RCC 7860 (cell line): ENCODE data around the gene UBQLN4.
A peak's percentile ranks its signal among the peaks of the same experiment; 100 is the strongest.

Experiments
- DNase-seq: peaks from one replicate; pipeline ENCODE4 v3.0.0-alpha.2; 2015; ENCODE audit warnings: low spot score
- FAIRE-seq: peaks from 2 replicates; lab custom pipeline; 2012; peaks lifted over from hg19 to GRCh38; lab: Jason Lieb, UNC

UBQLN4 gene

DNA sequence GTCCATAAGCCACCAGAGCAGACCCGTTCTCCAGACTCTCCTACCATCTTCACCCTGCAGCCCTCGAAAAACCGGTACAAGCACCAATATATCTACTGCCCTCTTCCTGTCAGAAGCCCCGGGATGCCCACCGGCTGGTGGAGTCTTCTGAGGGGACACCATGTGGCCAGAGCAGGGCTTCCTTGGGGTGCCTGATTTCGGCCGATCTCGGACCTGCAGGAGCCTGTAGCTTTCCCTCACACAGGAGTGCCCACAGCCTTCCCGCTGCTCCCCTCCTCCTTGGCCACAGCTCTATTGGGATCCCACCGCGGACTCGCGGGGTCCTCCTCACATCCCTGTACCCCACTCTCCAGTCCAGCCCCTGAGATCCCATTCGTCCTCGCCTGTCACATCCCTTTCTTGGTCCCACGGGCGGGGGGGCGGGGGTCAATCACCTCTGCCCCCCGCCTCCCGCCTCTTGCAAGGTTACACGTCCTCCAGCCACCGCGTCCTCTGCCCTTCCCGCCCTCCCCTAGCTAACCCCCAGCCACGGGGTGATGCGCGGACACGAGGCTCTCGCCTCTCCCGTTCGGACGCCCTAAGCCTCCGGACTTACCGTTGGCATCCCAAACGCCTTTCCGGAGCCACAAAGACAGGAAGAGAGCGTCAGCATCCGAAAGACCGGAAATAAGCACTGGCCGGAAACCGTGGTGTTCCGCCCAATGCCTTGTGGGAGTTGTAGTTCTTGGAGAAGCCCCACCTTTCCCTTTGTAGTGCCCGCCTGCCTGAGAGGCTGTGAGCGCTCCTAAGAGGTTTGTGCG lies 33.1 kb downstream of the UBQLN4 start, which contains the start of gene SSR2:
TSS of gene SSR2 (minus strand) at position 659 of the 800 bp plus-strand sequence. CDS start 784 bp downstream, outside the sequence.
- DNase-seq (peak; percentile 83), FAIRE-seq (peak; percentile 78)

- FAIRE-seq = no peak
- no peak for DNase-seq
Observed at GRCh38 chr1:156019946-156020292, 33.7 kb downstream of the UBQLN4 start.

- DNase-seq = no peak
- no peak for FAIRE-seq
Observed at GRCh38 chr1:156014829-156015228, 38.8 kb downstream of the UBQLN4 start.

DNA sequence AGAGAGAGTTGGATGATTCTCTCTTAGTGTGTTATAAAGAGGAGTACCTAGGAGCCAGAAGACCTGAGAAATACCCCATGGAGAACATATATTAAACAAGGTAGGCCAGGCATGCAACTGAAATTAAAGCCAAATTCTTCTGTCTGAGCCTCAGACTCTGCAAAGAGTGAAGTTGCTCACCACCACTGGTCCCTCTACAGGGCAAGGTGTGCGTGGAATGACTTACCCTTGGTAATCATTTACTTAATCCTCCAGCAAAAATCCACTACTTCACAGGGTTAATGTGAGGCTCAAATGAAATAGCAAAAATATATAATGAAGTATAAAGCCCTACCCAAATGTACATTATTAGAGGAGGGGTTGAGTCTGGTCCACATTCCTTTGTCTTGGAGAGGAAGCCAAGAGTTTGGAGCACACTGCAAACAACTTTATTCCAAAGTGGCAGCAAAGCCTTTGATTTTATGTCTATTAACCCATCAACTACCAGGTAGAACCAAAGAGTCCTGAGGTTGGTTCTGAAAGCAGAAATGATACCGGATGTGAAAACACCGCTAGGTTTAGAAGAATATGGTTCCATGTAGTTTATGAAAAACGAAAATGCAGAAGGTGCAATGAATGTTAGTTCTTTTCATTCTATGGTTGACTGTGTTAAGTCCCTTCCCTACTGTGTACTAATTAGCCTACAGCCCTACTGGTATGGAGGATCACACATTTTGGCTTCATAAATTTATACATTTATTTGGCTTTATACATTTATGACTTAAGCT lies 41.4 kb downstream of the UBQLN4 start:
- DNase-seq (no peak), FAIRE-seq (no peak)

GRCh38 chr1:156009404-156009803 lies 44.2 kb downstream of the UBQLN4 start:
- no peak for FAIRE-seq
- DNase-seq = no peak

DNA sequence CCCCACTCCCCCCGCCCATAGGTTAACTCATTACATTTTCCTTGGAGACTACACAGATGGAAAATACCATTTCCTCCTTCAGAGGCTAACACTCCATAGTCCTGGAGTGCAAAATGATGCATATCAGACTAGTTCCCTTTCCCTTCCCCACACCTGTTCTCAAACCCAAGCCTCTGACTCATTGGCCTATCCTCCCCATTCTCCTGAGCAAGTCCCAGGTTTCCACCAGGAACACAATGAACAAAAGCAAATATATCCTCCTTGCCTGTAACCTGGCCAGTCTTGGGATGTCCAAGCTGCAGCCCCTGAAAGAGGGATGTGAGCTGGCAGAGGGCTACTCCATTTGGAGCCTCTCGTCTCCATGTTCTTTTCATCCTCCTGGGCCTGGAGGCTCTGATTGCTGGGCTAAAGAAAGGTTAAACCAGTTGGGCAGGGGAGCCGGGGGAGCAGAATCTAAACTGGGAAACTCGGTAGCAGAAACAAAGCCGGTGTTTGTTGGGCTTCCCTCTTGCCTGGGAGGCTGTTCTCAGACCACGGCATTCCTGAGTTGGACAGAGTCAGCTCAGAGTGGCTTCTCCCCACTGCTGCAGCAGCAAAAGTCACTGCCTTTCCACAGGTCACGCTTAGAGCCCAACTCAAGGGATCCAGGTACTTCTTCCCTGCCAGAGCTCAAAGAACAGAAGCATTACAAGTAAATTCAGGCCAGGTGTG lies 46.8 kb downstream of the UBQLN4 start:
- no peak for FAIRE-seq
- no peak for DNase-seq

- DNase-seq = no peak
- no peak for FAIRE-seq
Observed at GRCh38 chr1:156004843-156005584, 48.6 kb downstream of the UBQLN4 start.

GRCh38 chr1:156003923-156004188 lies 49.7 kb downstream of the UBQLN4 start:
- FAIRE-seq (no peak), DNase-seq (no peak)

- FAIRE-seq (no peak), DNase-seq (no peak)
Observed at GRCh38 chr1:156002188-156002911, 51.2 kb downstream of the UBQLN4 start.

DNA sequence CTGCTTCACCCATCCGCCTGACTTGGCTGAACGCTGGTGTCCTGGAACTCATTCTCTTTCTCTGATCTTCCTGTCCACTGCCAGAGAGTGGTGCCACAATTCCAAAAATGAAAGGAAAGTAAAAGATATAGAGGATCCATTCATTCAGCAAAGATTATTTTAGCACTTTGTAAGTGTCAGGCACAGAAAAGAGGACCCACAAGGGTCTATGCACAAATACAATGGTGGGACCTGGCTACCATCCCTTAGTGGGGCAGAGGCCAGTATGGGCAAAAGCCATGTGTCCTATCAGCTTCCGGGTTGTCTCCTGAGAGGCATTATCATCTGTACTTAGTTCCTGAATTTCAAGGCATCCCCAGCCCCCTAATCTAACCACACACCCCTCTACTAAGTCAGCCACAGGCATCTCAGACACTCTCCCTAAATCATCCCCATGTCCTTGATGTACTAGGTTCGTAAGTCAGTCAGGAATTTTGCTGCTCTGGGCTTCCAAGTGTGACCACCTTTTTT lies 51.9 kb downstream of the UBQLN4 start:
- no peak for FAIRE-seq
- no peak for DNase-seq

DNA sequence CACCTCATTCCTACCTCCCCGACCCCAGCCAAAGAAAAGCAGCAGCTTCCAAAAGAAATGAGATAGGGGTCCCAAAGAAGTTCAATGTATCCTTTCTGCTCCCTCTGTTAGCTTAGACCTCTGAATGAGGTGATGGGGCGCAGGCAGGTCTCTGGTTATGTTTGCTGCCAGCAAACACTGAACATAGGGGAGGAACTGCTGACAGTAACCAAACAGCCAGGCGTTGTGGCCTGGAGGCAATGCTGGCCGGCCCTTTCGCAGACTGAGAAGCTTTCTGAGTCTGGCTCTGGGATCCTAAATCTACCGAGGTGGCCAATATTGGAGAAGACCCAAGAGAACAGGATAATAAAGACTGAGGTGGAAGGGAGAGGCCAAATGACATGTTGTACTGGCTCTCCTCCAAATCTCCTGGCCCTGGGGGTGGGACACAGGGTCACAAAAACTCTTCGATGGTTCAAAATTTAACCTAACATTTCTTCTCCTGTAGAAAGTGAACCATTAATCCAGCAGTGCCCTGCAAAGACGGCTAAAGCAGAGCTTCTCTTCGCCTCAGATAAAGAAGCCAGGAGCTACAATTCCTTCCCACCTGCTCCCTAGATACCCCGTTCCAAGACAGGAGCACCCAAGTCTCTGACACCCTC lies 52.5 kb downstream of the UBQLN4 start:
- FAIRE-seq (no peak), DNase-seq (no peak)

DNA sequence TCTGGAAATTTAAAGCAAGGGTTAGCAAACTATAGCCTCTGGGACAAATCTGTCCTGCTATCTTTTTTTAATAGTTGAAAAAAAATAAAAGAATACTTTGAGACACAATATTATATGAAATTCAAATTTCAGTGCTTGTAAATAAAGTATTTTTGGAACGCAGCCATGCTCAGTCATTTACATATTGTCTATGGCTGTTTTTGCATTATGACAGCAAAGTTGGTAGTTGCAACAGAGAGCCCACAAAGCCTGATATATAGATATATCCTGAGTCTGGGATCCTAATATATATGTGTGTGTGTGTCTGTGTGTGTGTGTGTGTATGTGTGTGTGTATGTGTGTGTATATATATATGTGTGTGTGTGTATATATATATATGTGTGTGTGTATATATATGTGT lies 53.6 kb downstream of the UBQLN4 start:
- FAIRE-seq = no peak
- no peak for DNase-seq

DNA sequence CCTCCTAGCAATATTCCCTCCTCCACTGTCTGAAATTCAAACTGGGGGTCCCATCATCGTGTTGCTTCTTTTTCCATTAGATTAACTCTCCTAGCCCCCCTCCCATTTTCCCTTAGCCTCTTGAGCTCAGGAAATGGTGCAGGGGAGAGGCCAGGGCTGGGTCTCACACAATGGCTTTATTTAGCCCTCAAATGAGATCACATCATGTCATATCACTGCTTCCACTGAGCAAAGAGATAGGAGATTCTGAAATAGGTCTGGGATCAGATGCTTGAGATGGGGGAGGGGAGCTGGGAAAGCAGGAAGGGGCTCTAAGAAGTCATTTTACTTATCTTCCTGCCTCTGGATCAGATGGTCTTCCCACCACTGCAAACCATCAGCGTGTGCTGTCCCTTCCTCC lies 57.4 kb downstream of the UBQLN4 start:
- DNase-seq (no peak), FAIRE-seq (no peak)

DNA sequence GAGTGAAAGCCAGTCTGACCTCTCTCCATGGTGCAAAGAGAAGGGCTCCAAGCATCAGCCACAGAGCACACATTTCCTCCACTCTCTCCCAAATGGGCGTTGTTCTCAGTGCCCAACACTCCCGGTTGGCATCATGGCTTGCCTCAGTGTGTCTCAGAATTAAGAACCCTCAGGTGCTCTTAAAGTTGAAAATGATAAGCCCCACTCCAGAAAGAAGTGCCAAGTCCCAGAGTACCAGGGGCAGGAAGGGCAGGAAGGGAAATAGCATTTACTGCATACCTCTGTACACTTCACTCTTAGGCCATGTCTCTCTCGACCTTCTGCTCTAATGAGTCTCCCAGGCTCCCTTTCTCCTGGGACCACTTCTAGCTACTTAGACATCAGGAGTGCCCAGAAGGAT lies 60.0 kb downstream of the UBQLN4 start:
- FAIRE-seq (no peak), DNase-seq (no peak)

- DNase-seq = no peak
- no peak for FAIRE-seq
Observed at GRCh38 chr1:155990005-155990739, 63.4 kb downstream of the UBQLN4 start.

DNA sequence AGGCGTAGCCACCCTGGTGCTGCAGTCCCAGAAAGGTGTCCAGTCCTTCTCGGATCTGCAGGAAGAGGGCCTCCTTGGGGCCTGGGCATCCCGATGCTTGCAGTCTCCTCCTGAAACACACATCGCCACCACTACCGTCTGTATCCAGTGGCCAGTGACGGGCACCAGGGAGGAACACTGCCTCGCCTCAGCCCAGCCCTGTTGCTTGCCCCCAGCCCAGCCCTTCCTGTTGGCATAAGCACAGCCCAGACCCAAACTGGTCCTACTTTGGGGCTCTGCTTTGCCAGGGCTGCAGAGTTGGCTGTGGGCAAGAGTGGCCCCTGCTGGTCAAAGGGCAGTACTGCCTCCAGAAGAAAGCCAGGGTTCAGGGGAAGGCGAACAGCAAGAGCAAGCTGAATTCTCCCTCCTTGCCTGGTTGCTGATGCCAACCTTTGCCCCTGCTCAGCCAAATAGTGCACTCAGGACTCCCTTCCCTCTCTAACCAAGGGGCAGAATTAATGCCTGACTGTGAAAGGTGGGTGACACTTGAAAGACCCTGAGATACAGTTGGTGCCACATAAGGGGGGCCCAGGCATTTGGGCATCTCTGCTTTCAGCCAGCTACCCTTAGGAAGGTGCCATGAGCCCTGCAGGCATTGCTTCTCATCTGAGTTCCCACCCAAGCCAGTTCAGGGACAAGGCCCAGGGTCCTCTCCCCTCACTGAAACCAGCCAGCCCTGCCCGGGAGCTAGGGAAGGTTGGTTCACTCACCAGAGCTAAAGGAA lies 64.2 kb downstream of the UBQLN4 start:
- FAIRE-seq (no peak), DNase-seq (peak; percentile 42)
